Measurements from ENCODE around the gene TMCC1. TPM values are rescaled to one million over a fixed set of nuclear protein-coding genes. Genes with fewer than 3 reads are reported as not detected.

Gene TMCC1
- total and polyA plus RNA-seq, 4 donors: 10.2 to 60.0 (median 11.0) TPM

DNA sequence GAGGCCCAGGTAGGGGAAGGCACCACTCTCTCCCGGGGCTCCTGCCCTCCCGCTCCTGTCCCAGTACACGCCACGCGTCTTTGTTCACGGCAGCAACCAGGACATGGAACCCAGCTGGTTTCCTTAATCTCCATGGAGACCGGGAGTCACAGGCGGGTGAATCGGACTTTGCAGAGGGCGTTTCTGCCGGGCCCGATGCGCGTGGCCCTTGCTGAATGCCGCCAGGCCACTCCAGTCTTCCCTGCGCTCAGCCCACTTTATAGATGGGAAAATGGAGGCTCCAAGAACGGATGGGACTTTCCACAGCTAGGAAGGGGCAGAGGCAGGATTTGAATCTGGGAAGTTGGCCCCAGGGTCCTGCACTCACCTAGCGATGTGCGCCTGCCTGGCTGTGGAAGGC lies 294.4 kb downstream of the TMCC1 start:
- WGBS: 77% methylated on average over 19 of the region's 19 CpGs
- H3K27ac ChIP-seq (ENCODE audit: low read depth in 1 of 2, low read length in 2 of 2): peak overlapping the region; percentile 40 to 78
- no peak overlapping the region for H3K4me3 ChIP-seq (ENCODE audit: low read depth in 1 of 3, low read length in 3 of 3)
- H3K27me3 ChIP-seq (ENCODE audit: control insufficient read depth in 4 of 4, insufficient read depth in 4 of 4, low read length in 3 of 4): no peaks in the 10 kb centered on the region
- DNase-seq (ENCODE audit: low spot score): no peak
- H3K4me1 ChIP-seq (ENCODE audit: control insufficient read depth in 4 of 4, insufficient read depth in 4 of 4, low read length in 3 of 4): peaks cover 8 to 48% (median 19%) of the 10 kb centered on the region in 4 donors
- TF ChIP-seq EGR1 (IDR thresholded peaks at IDR 0.05; ENCODE audit: low read depth in 2 of 2) (no peak), RXRA (IDR thresholded peaks at IDR 0.05) (no peak), HNF4A (conservative IDR thresholded peaks at IDR 0.05) (no peak), YY1 (IDR thresholded peaks at IDR 0.05) (no peak), NR2F2 (IDR thresholded peaks at IDR 0.05) (no peak), FOXA2 (IDR thresholded peaks at IDR 0.05) (no peak), GABPA (IDR thresholded peaks at IDR 0.05 in 1 of 2, conservative IDR thresholded peaks at IDR 0.05 in 1 of 2) (no peak), JUND (IDR thresholded peaks at IDR 0.05) (no peak), TAF1 (conservative IDR thresholded peaks at IDR 0.05) (no peak), HNF4G (IDR thresholded peaks at IDR 0.05) (no peak)
- TF ChIP-seq, protein P1, sequence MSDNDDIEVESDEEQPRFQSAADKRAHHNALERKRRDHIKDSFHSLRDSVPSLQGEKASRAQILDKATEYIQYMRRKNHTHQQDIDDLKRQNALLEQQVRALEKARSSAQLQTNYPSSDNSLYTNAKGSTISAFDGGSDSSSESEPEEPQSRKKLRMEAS (IDR thresholded peaks at IDR 0.05): no peak
- TF ChIP-seq, protein P2, sequence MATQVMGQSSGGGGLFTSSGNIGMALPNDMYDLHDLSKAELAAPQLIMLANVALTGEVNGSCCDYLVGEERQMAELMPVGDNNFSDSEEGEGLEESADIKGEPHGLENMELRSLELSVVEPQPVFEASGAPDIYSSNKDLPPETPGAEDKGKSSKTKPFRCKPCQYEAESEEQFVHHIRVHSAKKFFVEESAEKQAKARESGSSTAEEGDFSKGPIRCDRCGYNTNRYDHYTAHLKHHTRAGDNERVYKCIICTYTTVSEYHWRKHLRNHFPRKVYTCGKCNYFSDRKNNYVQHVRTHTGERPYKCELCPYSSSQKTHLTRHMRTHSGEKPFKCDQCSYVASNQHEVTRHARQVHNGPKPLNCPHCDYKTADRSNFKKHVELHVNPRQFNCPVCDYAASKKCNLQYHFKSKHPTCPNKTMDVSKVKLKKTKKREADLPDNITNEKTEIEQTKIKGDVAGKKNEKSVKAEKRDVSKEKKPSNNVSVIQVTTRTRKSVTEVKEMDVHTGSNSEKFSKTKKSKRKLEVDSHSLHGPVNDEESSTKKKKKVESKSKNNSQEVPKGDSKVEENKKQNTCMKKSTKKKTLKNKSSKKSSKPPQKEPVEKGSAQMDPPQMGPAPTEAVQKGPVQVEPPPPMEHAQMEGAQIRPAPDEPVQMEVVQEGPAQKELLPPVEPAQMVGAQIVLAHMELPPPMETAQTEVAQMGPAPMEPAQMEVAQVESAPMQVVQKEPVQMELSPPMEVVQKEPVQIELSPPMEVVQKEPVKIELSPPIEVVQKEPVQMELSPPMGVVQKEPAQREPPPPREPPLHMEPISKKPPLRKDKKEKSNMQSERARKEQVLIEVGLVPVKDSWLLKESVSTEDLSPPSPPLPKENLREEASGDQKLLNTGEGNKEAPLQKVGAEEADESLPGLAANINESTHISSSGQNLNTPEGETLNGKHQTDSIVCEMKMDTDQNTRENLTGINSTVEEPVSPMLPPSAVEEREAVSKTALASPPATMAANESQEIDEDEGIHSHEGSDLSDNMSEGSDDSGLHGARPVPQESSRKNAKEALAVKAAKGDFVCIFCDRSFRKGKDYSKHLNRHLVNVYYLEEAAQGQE (IDR thresholded peaks at IDR 0.05): no peak
- TF ChIP-seq, protein P3, sequence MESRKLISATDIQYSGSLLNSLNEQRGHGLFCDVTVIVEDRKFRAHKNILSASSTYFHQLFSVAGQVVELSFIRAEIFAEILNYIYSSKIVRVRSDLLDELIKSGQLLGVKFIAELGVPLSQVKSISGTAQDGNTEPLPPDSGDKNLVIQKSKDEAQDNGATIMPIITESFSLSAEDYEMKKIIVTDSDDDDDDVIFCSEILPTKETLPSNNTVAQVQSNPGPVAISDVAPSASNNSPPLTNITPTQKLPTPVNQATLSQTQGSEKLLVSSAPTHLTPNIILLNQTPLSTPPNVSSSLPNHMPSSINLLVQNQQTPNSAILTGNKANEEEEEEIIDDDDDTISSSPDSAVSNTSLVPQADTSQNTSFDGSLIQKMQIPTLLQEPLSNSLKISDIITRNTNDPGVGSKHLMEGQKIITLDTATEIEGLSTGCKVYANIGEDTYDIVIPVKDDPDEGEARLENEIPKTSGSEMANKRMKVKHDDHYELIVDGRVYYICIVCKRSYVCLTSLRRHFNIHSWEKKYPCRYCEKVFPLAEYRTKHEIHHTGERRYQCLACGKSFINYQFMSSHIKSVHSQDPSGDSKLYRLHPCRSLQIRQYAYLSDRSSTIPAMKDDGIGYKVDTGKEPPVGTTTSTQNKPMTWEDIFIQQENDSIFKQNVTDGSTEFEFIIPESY (IDR thresholded peaks at IDR 0.05): no peak
- TF ChIP-seq, protein P4, sequence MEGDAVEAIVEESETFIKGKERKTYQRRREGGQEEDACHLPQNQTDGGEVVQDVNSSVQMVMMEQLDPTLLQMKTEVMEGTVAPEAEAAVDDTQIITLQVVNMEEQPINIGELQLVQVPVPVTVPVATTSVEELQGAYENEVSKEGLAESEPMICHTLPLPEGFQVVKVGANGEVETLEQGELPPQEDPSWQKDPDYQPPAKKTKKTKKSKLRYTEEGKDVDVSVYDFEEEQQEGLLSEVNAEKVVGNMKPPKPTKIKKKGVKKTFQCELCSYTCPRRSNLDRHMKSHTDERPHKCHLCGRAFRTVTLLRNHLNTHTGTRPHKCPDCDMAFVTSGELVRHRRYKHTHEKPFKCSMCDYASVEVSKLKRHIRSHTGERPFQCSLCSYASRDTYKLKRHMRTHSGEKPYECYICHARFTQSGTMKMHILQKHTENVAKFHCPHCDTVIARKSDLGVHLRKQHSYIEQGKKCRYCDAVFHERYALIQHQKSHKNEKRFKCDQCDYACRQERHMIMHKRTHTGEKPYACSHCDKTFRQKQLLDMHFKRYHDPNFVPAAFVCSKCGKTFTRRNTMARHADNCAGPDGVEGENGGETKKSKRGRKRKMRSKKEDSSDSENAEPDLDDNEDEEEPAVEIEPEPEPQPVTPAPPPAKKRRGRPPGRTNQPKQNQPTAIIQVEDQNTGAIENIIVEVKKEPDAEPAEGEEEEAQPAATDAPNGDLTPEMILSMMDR (IDR thresholded peaks at IDR 0.05; ENCODE audit: low read depth, low read length, missing input control): no peak
- no peaks in the 10 kb centered on the region for H3K36me3 ChIP-seq (ENCODE audit: control insufficient read depth in 4 of 4, insufficient read depth in 3 of 4, low read depth in 1 of 4, low read length in 3 of 4)
- no peaks in the 10 kb centered on the region for H3K9me3 ChIP-seq (ENCODE audit: control insufficient read depth in 4 of 4, low read length in 3 of 4)
- no peak overlapping the region for H3K9ac ChIP-seq (ENCODE audit: low read depth in 1 of 2, low read length in 2 of 2)

DNA sequence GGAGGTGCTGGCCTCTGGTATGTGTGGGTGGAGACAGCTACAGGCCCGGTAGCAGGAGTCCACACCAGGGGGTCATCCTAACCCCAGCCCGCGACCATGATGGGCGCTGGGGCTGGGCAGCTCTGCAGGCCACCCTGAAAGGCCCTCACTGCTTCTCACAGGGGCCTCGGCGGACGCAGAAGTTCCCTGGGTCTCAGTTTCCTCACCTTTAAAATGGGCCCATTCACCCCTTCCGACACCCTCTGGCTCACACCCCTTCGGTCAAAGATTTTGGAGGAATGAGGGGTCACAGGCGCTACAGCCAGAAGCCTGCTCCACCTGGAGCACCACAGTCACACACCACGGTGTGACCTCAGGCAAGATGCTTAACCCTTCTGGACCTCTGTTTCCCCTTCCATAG lies 295.0 kb downstream of the TMCC1 start:
- Histone ChIP-seq H3K4me1 (ENCODE audit: control insufficient read depth in 4 of 4, insufficient read depth in 4 of 4, low read length in 3 of 4) (peaks cover 8 to 51% (median 25%) of the 10 kb centered on the region in 4 donors), H3K9me3 (ENCODE audit: control insufficient read depth in 4 of 4, low read length in 3 of 4) (no peaks in the 10 kb centered on the region), H3K4me3 (ENCODE audit: low read depth in 1 of 3, low read length in 3 of 3) (no peak overlapping the region), H3K9ac (ENCODE audit: low read depth in 1 of 2, low read length in 2 of 2) (no peak overlapping the region), H3K27ac (ENCODE audit: low read depth in 1 of 2, low read length in 2 of 2) (peak overlapping the region; percentile 75 to 78), H3K36me3 (ENCODE audit: control insufficient read depth in 4 of 4, insufficient read depth in 3 of 4, low read depth in 1 of 4, low read length in 3 of 4) (no peaks in the 10 kb centered on the region), H3K27me3 (ENCODE audit: control insufficient read depth in 4 of 4, insufficient read depth in 4 of 4, low read length in 3 of 4) (no peaks in the 10 kb centered on the region)
- no peak for TF ChIP-seq HNF4G (IDR thresholded peaks at IDR 0.05)
- DNase-seq (ENCODE audit: low spot score): no peak
- WGBS: 84% methylated on average over 11 of the region's 11 CpGs

All from liver (tissue), 9 donors.